ENCODE data around the gene GALNT16. TPM values are rescaled to one million over a fixed set of nuclear protein-coding genes. Genes with fewer than 3 reads are reported as not detected.

The GALNT16 gene
- total and polyA plus RNA-seq, 4 donors: 6.5 to 16.1 (median 8.9) TPM

DNA sequence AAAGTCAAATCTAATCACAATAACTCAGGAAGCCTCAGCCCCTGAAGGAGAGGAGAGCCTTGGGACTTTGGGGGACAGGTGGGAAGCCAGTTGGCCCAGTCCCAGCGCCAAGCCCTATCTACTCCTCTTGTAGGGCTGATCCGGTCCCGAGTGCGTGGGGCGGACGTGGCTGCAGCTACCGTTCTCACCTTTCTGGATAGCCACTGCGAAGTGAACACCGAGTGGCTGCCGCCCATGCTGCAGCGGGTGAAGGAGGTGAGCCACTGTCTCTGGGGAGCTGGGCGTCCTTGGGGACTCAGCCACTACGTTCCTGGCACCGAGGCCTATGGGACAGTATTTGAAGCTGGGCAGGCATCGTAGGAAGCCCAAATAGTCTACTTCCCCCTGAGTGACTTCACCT lies 68.4 kb downstream of the GALNT16 start:
- no peaks in the 10 kb centered on the region for H3K9me3 ChIP-seq (ENCODE audit: control insufficient read depth, low read length)
- H3K4me3 ChIP-seq (ENCODE audit: low read length in 2 of 2): no peak overlapping the region
- ATAC-seq (ENCODE audit: low FRiP score): no peak
- H3K27ac ChIP-seq (ENCODE audit: low read depth in 1 of 2, low read length in 2 of 2): no peak overlapping the region
- no peaks in the 10 kb centered on the region for H3K36me3 ChIP-seq (ENCODE audit: control insufficient read depth in 1 of 2, insufficient read depth in 2 of 2, low read length in 1 of 2)
- intact Hi-C loops (cut with DNase I): no loop called here
- peak in 1 of 2 donors; percentile 67 for DNase-seq
- no peaks in the 10 kb centered on the region for H3K4me1 ChIP-seq (ENCODE audit: control insufficient read depth in 1 of 2, insufficient read depth in 2 of 2, low read length in 2 of 2)
- no peaks in the 10 kb centered on the region for H3K27me3 ChIP-seq (ENCODE audit: control insufficient read depth in 1 of 2, insufficient read depth in 2 of 2, low read length in 1 of 2)
- WGBS, 2 donors: 88 to 90% methylated on average over 15 of the region's 15 CpGs

DNA sequence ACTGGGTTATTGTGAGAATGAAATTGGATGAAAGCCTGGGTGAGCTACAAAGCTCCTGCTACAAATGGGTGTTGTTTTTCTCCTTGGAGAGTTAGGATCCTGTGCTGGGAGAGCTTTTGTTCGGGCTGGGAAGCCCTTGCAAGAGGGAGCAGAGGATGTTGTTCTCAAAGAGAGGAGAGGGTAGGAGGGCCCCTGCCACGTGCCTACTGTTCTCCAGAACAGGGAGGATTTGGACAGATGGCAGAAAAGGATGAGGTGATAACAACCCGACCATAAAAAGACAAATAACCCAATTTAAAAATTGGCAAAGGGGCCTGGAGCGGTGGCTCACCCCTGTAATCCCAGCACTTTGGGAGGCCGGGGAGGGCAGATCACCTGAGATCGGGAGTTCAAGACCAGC lies 68.8 kb downstream of the GALNT16 start:
- H3K9me3 ChIP-seq (ENCODE audit: control insufficient read depth, low read length): no peaks in the 10 kb centered on the region
- ATAC-seq (ENCODE audit: low FRiP score): no peak
- DNase-seq: no peak
- no peak overlapping the region for H3K4me3 ChIP-seq (ENCODE audit: low read length in 2 of 2)
- H3K27me3 ChIP-seq (ENCODE audit: control insufficient read depth in 1 of 2, insufficient read depth in 2 of 2, low read length in 1 of 2): no peaks in the 10 kb centered on the region
- 92 to 94% methylated on average over 6 of the region's 6 CpGs for WGBS, 2 donors
- no peaks in the 10 kb centered on the region for H3K36me3 ChIP-seq (ENCODE audit: control insufficient read depth in 1 of 2, insufficient read depth in 2 of 2, low read length in 1 of 2)
- H3K4me1 ChIP-seq (ENCODE audit: control insufficient read depth in 1 of 2, insufficient read depth in 2 of 2, low read length in 2 of 2): no peaks in the 10 kb centered on the region
- intact Hi-C loops (cut with DNase I): no loop called here
- no peak overlapping the region for H3K27ac ChIP-seq (ENCODE audit: low read depth in 1 of 2, low read length in 2 of 2)

DNA sequence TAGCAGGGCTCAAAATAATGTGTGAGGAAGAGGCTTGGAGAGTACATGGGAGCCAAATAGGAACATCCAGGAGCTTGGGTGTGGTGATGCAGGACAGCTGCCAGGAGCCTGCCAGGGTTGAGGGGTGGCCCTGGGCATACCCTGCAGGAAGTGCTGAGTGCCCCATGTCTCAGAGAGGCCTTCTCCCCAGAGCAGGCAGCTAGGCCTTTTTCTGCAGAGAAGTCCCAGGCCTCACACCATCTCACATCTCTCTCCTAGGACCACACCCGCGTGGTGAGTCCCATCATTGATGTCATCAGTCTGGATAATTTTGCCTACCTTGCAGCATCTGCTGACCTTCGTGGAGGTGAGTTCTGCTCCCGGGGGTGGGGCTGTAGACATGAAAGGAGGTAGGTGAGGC lies 71.2 kb downstream of the GALNT16 start:
- intact Hi-C loops (cut with DNase I): no loop called here
- WGBS, 2 donors: 81 to 90% methylated on average over 4 of the region's 4 CpGs
- H3K27me3 ChIP-seq (ENCODE audit: control insufficient read depth in 1 of 2, insufficient read depth in 2 of 2, low read length in 1 of 2): no peaks in the 10 kb centered on the region
- H3K9me3 ChIP-seq (ENCODE audit: control insufficient read depth, low read length): no peaks in the 10 kb centered on the region
- no peak for ATAC-seq (ENCODE audit: low FRiP score)
- H3K4me1 ChIP-seq (ENCODE audit: control insufficient read depth in 1 of 2, insufficient read depth in 2 of 2, low read length in 2 of 2): no peaks in the 10 kb centered on the region
- peak in 1 of 2 donors; percentile 43 for DNase-seq
- no peak overlapping the region for H3K4me3 ChIP-seq (ENCODE audit: low read length in 2 of 2)
- H3K36me3 ChIP-seq (ENCODE audit: control insufficient read depth in 1 of 2, insufficient read depth in 2 of 2, low read length in 1 of 2): no peaks in the 10 kb centered on the region
- no peak overlapping the region for H3K27ac ChIP-seq (ENCODE audit: low read depth in 1 of 2, low read length in 2 of 2)

DNA sequence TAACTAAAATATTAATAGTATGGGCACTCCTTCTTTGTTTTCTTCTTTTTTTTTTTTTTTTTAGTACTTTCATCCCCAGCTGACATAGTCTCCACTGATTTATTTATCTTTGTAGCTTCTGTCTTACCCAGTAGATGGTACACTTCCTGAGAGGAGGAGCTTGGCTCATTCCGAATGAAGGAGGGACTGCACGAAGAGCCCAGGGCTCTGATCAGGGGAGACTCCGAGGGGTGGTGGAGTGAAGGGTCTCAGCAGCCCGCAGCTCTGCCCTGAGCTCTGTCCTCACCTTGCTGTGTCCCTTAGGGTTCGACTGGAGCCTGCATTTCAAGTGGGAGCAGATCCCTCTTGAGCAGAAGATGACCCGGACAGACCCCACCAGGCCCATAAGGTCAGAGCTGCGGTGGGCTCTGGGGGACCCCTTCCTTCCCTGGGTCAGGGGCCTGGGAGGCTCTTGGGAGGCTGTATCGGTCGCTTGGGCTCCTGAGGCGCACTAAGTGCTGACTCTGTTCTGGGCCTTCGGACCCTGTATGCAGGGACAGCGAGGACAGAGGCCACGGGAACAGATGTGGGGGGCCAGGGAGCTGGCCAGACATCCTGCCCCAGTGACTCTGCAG lies 72.9 kb downstream of the GALNT16 start:
- intact Hi-C loops (cut with DNase I): no loop called here
- no peak for ATAC-seq (ENCODE audit: low FRiP score)
- peak in 1 of 2 donors; percentile 69 for DNase-seq
- no peaks in the 10 kb centered on the region for H3K27me3 ChIP-seq (ENCODE audit: control insufficient read depth in 1 of 2, insufficient read depth in 2 of 2, low read length in 1 of 2)
- no peak overlapping the region for H3K4me3 ChIP-seq (ENCODE audit: low read length in 2 of 2)
- no peaks in the 10 kb centered on the region for H3K4me1 ChIP-seq (ENCODE audit: control insufficient read depth in 1 of 2, insufficient read depth in 2 of 2, low read length in 2 of 2)
- 88% methylated on average over 13 of the region's 13 CpGs for WGBS, 2 donors
- no peak overlapping the region for H3K27ac ChIP-seq (ENCODE audit: low read depth in 1 of 2, low read length in 2 of 2)
- no peaks in the 10 kb centered on the region for H3K9me3 ChIP-seq (ENCODE audit: control insufficient read depth, low read length)
- H3K36me3 ChIP-seq (ENCODE audit: control insufficient read depth in 1 of 2, insufficient read depth in 2 of 2, low read length in 1 of 2): no peaks in the 10 kb centered on the region

DNA sequence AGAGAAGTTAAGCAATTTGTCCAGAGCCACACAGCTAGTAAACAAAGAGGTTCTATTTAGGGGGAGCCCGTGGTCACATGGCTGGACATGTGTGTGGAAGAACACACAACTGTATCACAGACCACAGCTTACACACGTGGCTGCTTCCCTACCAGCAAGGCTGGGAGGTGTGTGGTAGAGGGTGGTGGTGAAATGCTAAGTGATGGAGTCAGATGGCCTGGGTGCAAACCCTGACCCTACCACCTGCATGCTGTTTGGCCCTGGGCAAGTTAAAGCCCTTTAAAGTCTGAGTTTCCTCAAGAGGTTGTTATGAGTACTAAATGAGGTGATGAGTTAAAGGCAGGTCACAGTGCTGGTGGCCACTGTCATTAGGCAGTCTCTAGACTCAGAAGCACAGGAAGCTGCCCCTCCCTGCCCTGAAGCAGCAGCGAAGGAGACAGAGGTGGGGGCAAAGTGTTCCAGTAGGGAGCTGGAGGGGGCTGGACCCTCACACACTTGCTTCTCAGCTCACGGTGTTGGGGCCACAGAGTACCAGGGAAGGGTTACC lies 73.9 kb downstream of the GALNT16 start:
- Histone ChIP-seq H3K4me3 (ENCODE audit: low read length in 2 of 2) (no peak overlapping the region), H3K27ac (ENCODE audit: low read depth in 1 of 2, low read length in 2 of 2) (no peak overlapping the region), H3K36me3 (ENCODE audit: control insufficient read depth in 1 of 2, insufficient read depth in 2 of 2, low read length in 1 of 2) (no peaks in the 10 kb centered on the region), H3K9me3 (ENCODE audit: control insufficient read depth, low read length) (no peaks in the 10 kb centered on the region), H3K4me1 (ENCODE audit: control insufficient read depth in 1 of 2, insufficient read depth in 2 of 2, low read length in 2 of 2) (no peaks in the 10 kb centered on the region), H3K27me3 (ENCODE audit: control insufficient read depth in 1 of 2, insufficient read depth in 2 of 2, low read length in 1 of 2) (no peaks in the 10 kb centered on the region)
- peak in 1 of 2 donors; percentile 9 for DNase-seq
- ATAC-seq (ENCODE audit: low FRiP score): no peak
- WGBS, 2 donors: 76 to 77% methylated on average over 4 of the region's 4 CpGs
- intact Hi-C loops (cut with DNase I): no loop called here

DNA sequence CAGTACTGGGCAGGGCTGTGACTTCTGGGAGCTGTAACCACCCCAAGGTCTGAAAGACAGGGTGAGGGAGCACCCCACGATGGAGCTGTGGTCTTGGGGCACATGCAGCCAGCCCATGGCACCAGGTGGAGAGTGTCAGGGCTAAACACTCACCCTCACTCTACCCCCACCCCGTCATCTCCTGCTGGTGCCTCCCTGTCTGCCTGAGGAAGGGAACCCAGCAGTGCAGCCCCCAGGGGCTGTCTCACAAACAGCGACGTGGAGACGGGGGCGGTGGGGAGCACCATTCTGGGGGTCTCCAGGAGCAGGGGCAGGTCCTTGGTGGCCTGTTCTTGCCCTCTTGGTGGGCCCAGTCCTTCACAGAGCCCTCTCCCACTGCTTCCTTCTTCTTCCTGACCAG lies 74.6 kb downstream of the GALNT16 start:
- H3K27ac ChIP-seq (ENCODE audit: low read depth in 1 of 2, low read length in 2 of 2): no peak overlapping the region
- no peaks in the 10 kb centered on the region for H3K4me1 ChIP-seq (ENCODE audit: control insufficient read depth in 1 of 2, insufficient read depth in 2 of 2, low read length in 2 of 2)
- H3K4me3 ChIP-seq (ENCODE audit: low read length in 2 of 2): no peak overlapping the region
- no peaks in the 10 kb centered on the region for H3K36me3 ChIP-seq (ENCODE audit: control insufficient read depth in 1 of 2, insufficient read depth in 2 of 2, low read length in 1 of 2)
- H3K9me3 ChIP-seq (ENCODE audit: control insufficient read depth, low read length): no peaks in the 10 kb centered on the region
- intact Hi-C loops (cut with DNase I): no loop called here
- ATAC-seq (ENCODE audit: low FRiP score) (no peak), DNase-seq (no peak)
- 83 to 85% methylated on average over 6 of the region's 6 CpGs for WGBS, 2 donors
- no peaks in the 10 kb centered on the region for H3K27me3 ChIP-seq (ENCODE audit: control insufficient read depth in 1 of 2, insufficient read depth in 2 of 2, low read length in 1 of 2)

DNA sequence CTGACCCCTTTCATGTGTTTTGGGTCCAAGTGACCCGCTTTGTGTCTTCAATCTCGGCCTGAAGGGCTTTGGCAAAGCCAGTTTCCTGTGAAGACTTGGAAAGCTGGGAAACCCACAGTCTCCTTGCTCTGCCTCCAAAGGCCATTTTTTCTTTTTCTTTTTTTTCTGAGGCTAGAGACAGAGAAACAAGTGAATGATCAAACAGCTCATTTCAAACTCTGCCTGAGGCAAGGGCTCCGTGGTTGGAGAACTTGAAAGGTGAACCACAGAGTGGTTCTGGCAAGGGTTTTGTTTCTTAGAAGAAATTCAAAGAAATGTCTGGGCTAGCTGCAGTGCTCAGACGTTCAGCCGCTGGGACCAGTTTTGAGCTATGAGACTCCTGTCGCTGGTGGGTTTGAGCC lies 75.4 kb downstream of the GALNT16 start:
- Histone ChIP-seq H3K4me3 (ENCODE audit: low read length in 2 of 2) (no peak overlapping the region), H3K4me1 (ENCODE audit: control insufficient read depth in 1 of 2, insufficient read depth in 2 of 2, low read length in 2 of 2) (no peaks in the 10 kb centered on the region), H3K27me3 (ENCODE audit: control insufficient read depth in 1 of 2, insufficient read depth in 2 of 2, low read length in 1 of 2) (no peaks in the 10 kb centered on the region), H3K36me3 (ENCODE audit: control insufficient read depth in 1 of 2, insufficient read depth in 2 of 2, low read length in 1 of 2) (no peaks in the 10 kb centered on the region), H3K9me3 (ENCODE audit: control insufficient read depth, low read length) (no peaks in the 10 kb centered on the region), H3K27ac (ENCODE audit: low read depth in 1 of 2, low read length in 2 of 2) (no peak overlapping the region)
- ATAC-seq (ENCODE audit: low FRiP score): no peak
- intact Hi-C loops (cut with DNase I): no loop called here
- 56 to 59% methylated on average over 6 of the region's 6 CpGs for WGBS, 2 donors
- no peak for DNase-seq

DNA sequence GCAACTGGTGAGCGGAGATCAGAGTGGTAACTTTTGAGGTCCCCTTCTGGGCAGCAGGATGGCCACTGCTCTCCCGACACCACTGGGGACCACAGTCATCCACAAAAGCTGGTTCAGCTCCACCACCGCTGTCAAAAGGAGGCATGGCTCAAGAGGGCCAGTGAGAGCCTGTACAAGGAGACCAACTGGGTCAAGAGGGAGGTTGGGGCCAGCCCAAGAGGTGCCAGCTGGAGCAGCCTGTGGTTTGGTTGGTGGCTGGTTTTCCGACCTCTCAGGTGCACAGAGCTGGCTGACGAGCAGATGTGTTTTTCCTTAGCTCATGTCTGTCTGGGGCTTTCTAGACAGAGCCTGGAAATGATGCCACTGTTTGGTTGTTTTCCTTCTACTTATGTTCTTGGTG lies 78.0 kb downstream of the GALNT16 start:
- intact Hi-C loops (cut with DNase I): no loop called here
- no peak for DNase-seq
- Histone ChIP-seq H3K27ac (ENCODE audit: low read depth in 1 of 2, low read length in 2 of 2) (no peak overlapping the region), H3K4me1 (ENCODE audit: control insufficient read depth in 1 of 2, insufficient read depth in 2 of 2, low read length in 2 of 2) (no peaks in the 10 kb centered on the region), H3K9me3 (ENCODE audit: control insufficient read depth, low read length) (no peaks in the 10 kb centered on the region), H3K36me3 (ENCODE audit: control insufficient read depth in 1 of 2, insufficient read depth in 2 of 2, low read length in 1 of 2) (no peaks in the 10 kb centered on the region), H3K27me3 (ENCODE audit: control insufficient read depth in 1 of 2, insufficient read depth in 2 of 2, low read length in 1 of 2) (no peaks in the 10 kb centered on the region), H3K4me3 (ENCODE audit: low read length in 2 of 2) (no peak overlapping the region)
- no peak for ATAC-seq (ENCODE audit: low FRiP score)
- 92 to 95% methylated on average over 5 of the region's 5 CpGs for WGBS, 2 donors

DNA sequence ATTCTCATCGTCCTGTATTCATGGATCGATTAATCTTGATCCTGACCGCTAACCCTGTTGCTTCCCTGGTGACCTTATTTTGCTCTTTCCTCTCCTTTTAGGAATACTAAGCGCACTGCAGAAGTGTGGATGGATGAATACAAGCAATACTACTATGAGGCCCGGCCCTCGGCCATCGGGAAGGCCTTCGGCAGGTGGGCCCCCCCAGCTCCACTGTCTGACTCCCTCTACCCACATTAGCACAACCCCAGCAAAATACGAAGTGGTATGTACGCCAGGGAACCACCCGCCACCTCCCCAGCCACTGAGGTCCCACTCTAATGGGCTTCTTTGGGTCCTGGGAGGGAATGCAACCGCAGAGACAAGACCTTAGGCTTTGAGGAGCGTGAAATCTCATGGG lies 79.5 kb downstream of the GALNT16 start:
- Histone ChIP-seq H3K4me3 (ENCODE audit: low read length in 2 of 2) (no peak overlapping the region), H3K9me3 (ENCODE audit: control insufficient read depth, low read length) (no peaks in the 10 kb centered on the region), H3K27me3 (ENCODE audit: control insufficient read depth in 1 of 2, insufficient read depth in 2 of 2, low read length in 1 of 2) (no peaks in the 10 kb centered on the region), H3K36me3 (ENCODE audit: control insufficient read depth in 1 of 2, insufficient read depth in 2 of 2, low read length in 1 of 2) (no peaks in the 10 kb centered on the region), H3K4me1 (ENCODE audit: control insufficient read depth in 1 of 2, insufficient read depth in 2 of 2, low read length in 2 of 2) (no peaks in the 10 kb centered on the region), H3K27ac (ENCODE audit: low read depth in 1 of 2, low read length in 2 of 2) (no peak overlapping the region)
- DNase-seq: no peak
- no peak for ATAC-seq (ENCODE audit: low FRiP score)
- intact Hi-C loops (cut with DNase I): no loop called here
- 94% methylated on average over 13 of the region's 13 CpGs for WGBS, 2 donors
